GM06990 (cell line): ENCODE data around the gene SIGMAR1.

Experiments used
- DNase-seq: peaks from one replicate; pipeline ENCODE4 v3.0.0-alpha.2; 2011; ENCODE audit not compliant: insufficient read length; ENCODE audit errors: extremely low read depth
- H3K27me3 ChIP-seq: replicated peaks from 2 replicates; pipeline ENCODE4 v1.6.0; 2011; ENCODE audit warnings: low read length; ENCODE audit not compliant: control insufficient read depth, insufficient read depth
- H3K36me3 ChIP-seq: 2 replicates; pipeline ENCODE4 v1.5.1; 2011; ENCODE audit warnings: low read length; ENCODE audit not compliant: control insufficient read depth, insufficient read depth
- H3K4me3 ChIP-seq: replicated peaks from 2 replicates; pipeline ENCODE4 v1.5.1; 2011; ENCODE audit warnings: low read depth, mild to moderate bottlenecking, control low read depth, low read length
- CTCF ChIP-seq: IDR thresholded peaks from 2 replicates; pipeline ENCODE4 v1.5.1; 2011; ENCODE audit warnings: low read length, control low read depth, mild to moderate bottlenecking, inconsistent platforms; ENCODE audit not compliant: insufficient read depth, poor library complexity, severe bottlenecking

Gene SIGMAR1

GRCh38 chr9:34611811-34612787 is 25.5 kb downstream of the SIGMAR1 start, which contains the start of gene RPP25L:
RPP25L (minus strand) TSS chr9:34612097; CDS start chr9:34611296, 801 bp downstream.
- H3K4me3 ChIP-seq, result peak within 1 kb of the TSS; percentile 80
- DNase-seq, result peak; percentile 91
- H3K27me3 ChIP-seq, result no peaks in the 10 kb centered on the region
- H3K36me3 ChIP-seq, result peaks cover 14% of the 10 kb centered on the region
- no peak for TF ChIP-seq CTCF

- no peaks in the 10 kb centered on the region for H3K27me3 ChIP-seq
- peaks cover 9% of the 10 kb centered on the region for H3K36me3 ChIP-seq
- DNase-seq, result peak; percentile 15
- H3K4me3 ChIP-seq, result peak overlapping the region; percentile 80
- TF ChIP-seq CTCF, result peak; percentile 9
These were observed 26.3 kb downstream of the SIGMAR1 start for GRCh38 chr9:34611251-34611810.

GRCh38 chr9:34610434-34611206 is 27.0 kb downstream of the SIGMAR1 start:
- Histone ChIP-seq H3K36me3 (peaks cover 9% of the 10 kb centered on the region), H3K4me3 (peak overlapping the region; percentile 80)
- no peak for DNase-seq

GRCh38 chr9:34607331-34607730 is 30.3 kb downstream of the SIGMAR1 start:
- H3K4me3 ChIP-seq, result no peak overlapping the region
- peaks cover 2% of the 10 kb centered on the region; the same call in 1 of the 2 replicates for H3K36me3 ChIP-seq
- no peaks in the 10 kb centered on the region; the same call in 1 of the 2 replicates for H3K27me3 ChIP-seq
- no peak for DNase-seq
- no peak for TF ChIP-seq CTCF

More at GRCh38 chr9:34610434-34611206, 27.0 kb downstream of the SIGMAR1 start:
- no peak for TF ChIP-seq CTCF
- no peaks in the 10 kb centered on the region for H3K27me3 ChIP-seq

- Histone ChIP-seq H3K27me3 (no peaks in the 10 kb centered on the region; the same call in none of the 2 replicates), H3K36me3 (peaks cover 2% of the 10 kb centered on the region; the same call in 1 of the 2 replicates), H3K4me3 (no peak overlapping the region)
- no peak for TF ChIP-seq CTCF
- no peak for DNase-seq
These were observed 30.7 kb downstream of the SIGMAR1 start for GRCh38 chr9:34606905-34607304.
